IMR-90 (cell line): ENCODE results near the gene TIMM10. TPM values are rescaled to one million over a fixed set of nuclear protein-coding genes. Genes with fewer than 3 reads are reported as not detected.

Experiments used
- ATAC-seq: fragments of 200-7000 bp; cut with Tn5 transposase; 2 replicates; pipeline ENCODE4 v1.9.1; 2020; ENCODE audit warnings: low read depth, mild to moderate bottlenecking, moderate library complexity
- BruUV-seq: library from RNA; stranded (reverse); fragments of 400-500 nt; replicated peaks from 2 replicates; lab custom pipeline; 2021; lab: Mats Ljungman, UMichigan
- CTCF ChIA-PET: fragments of 300-600 bp; formaldehyde crosslinking; extraction: SDS; loops from one replicate; lab custom pipeline; 2021; ENCODE audit warnings: antibody characterized with exemption; lab: Yijun Ruan, JAX
- POLR2A ChIA-PET: fragments of 300-600 bp; sonication (Branson Sonifier 250); formaldehyde crosslinking; loops from one replicate; lab custom pipeline; 2022; ENCODE audit warnings: antibody characterized with exemption; ENCODE audit not compliant: unreplicated experiment; lab: Charles Lee
- DNase-seq: peaks from one replicate; pipeline ENCODE4 v3.0.0; 2013
- H2AFZ ChIP-seq: replicated peaks from 2 replicates; pipeline ENCODE3; 2013; ENCODE audit warnings: low read length, mild to moderate bottlenecking; ENCODE audit not compliant: poor library complexity
- H2AK5ac ChIP-seq: 2 replicates; pipeline ENCODE4 v1.6.1; 2013; ENCODE audit warnings: low read depth, low read length, inconsistent platforms
- H2AK9ac ChIP-seq: replicated peaks from 2 replicates; pipeline ENCODE3; 2013; ENCODE audit warnings: mild to moderate bottlenecking, low read depth, low read length, moderate library complexity; ENCODE audit not compliant: poor library complexity
- H2BK120ac ChIP-seq: 2 replicates; pipeline ENCODE4 v1.6.1; 2013; ENCODE audit warnings: low read depth, low read length, inconsistent platforms
- H2BK15ac ChIP-seq: 3 replicates; pipeline ENCODE4 v1.6.1; 2013; ENCODE audit warnings: low read depth, low read length, inconsistent platforms
- H2BK20ac ChIP-seq: 2 replicates; pipeline ENCODE4 v1.6.1; 2013; ENCODE audit warnings: low read depth, mild to moderate bottlenecking, inconsistent platforms, low read length, moderate library complexity
- H2BK5ac ChIP-seq: 2 replicates; pipeline ENCODE4 v1.6.1; 2013; ENCODE audit warnings: mild to moderate bottlenecking, low read depth, low read length, inconsistent platforms; ENCODE audit not compliant: poor library complexity, severe bottlenecking
- H3K14ac ChIP-seq: replicated peaks from 2 replicates; pipeline ENCODE4 v1.6.1; 2013; ENCODE audit warnings: low read depth, low read length, inconsistent platforms
- H3K18ac ChIP-seq: 2 replicates; pipeline ENCODE4 v1.6.1; 2013; ENCODE audit warnings: low read depth, low read length, control low read depth
- H3K23ac ChIP-seq: 2 replicates; pipeline ENCODE4 v1.6.1; 2013; ENCODE audit warnings: low read depth, low read length, inconsistent platforms
- H3K27ac ChIP-seq: 2 replicates; pipeline ENCODE4 v1.5.1; 2013; ENCODE audit warnings: mild to moderate bottlenecking, control low read depth, low read length; ENCODE audit not compliant: insufficient read depth
- H3K27me3 ChIP-seq: 2 replicates; pipeline ENCODE4 v1.6.1; 2013; ENCODE audit warnings: low read length; ENCODE audit not compliant: control insufficient read depth, insufficient read depth
- H3K36me3 ChIP-seq: 2 replicates; pipeline ENCODE4 v1.6.1; 2013; ENCODE audit warnings: low read length, mixed read lengths; ENCODE audit not compliant: control insufficient read depth, insufficient read depth
- H3K4ac ChIP-seq: 2 replicates; pipeline ENCODE4 v1.6.1; 2013; ENCODE audit warnings: low read depth, low read length, inconsistent platforms
- H3K4me1 ChIP-seq: 2 replicates; pipeline ENCODE4 v1.6.1; 2013; ENCODE audit warnings: low read length, mixed read lengths; ENCODE audit not compliant: control insufficient read depth, insufficient read depth
- H3K4me2 ChIP-seq: 2 replicates; pipeline ENCODE4 v1.6.1; 2013; ENCODE audit warnings: low read depth, mild to moderate bottlenecking, control low read depth, low read length, moderate library complexity
- H3K4me3 ChIP-seq: 2 replicates; pipeline ENCODE4 v1.5.1; 2013; ENCODE audit warnings: low read depth, mild to moderate bottlenecking, control low read depth, low read length, moderate library complexity; ENCODE audit not compliant: insufficient read depth
- H3K56ac ChIP-seq: 2 replicates; pipeline ENCODE4 v1.6.1; 2013; ENCODE audit warnings: low read length, inconsistent platforms; ENCODE audit not compliant: insufficient read depth; ENCODE audit errors: extremely low read depth
- H3K79me1 ChIP-seq, 2 experiments: 2 replicates each; pipeline ENCODE4 v1.6.1; 2013; ENCODE audit warnings: low read length in 2 of 2, inconsistent platforms in 1 of 2, low read depth in 1 of 2
- H3K9ac ChIP-seq: 2 replicates; pipeline ENCODE4 v1.6.1; 2013; ENCODE audit warnings: low read depth, low read length, control low read depth
- H3K9me1 ChIP-seq: 2 replicates; pipeline ENCODE4 v1.6.1; 2013; ENCODE audit warnings: low read length, inconsistent platforms; ENCODE audit not compliant: insufficient read depth
- H3K9me3 ChIP-seq: 2 replicates; pipeline ENCODE4 v1.6.1; 2013; ENCODE audit warnings: low read length; ENCODE audit not compliant: control insufficient read depth, insufficient read depth
- H4K20me1 ChIP-seq: 2 replicates; pipeline ENCODE4 v1.6.1; 2013; ENCODE audit warnings: low read length, inconsistent platforms; ENCODE audit not compliant: insufficient read depth
- H4K5ac ChIP-seq: 2 replicates; pipeline ENCODE4 v1.6.1; 2013; ENCODE audit warnings: mild to moderate bottlenecking, low read depth, low read length, control low read depth
- H4K8ac ChIP-seq, 2 experiments: 2 replicates each; pipeline ENCODE4 v1.6.1; 2013; ENCODE audit warnings: low read depth in 2 of 2, low read length in 2 of 2, control low read depth in 1 of 2, inconsistent platforms in 1 of 2
- H4K91ac ChIP-seq: 2 replicates; pipeline ENCODE4 v1.6.1; 2013; ENCODE audit warnings: low read depth, low read length, inconsistent platforms; ENCODE audit not compliant: insufficient read depth
- BHLHE40 ChIP-seq: fragments of 150-350 bp; IDR thresholded peaks from 2 replicates; pipeline ENCODE4 v1.6.1; 2016; ENCODE audit warnings: mild to moderate bottlenecking, low read depth, low read length
- CHD1 ChIP-seq: IDR thresholded peaks from 2 replicates; pipeline ENCODE4 v1.6.1; 2012; ENCODE audit warnings: low read depth, low read length, improper control_type of control experiment
- FOS ChIP-seq: fragments of 150-350 bp; IDR thresholded peaks from 2 replicates; pipeline ENCODE4 v1.6.1; 2016; ENCODE audit warnings: low read depth, low read length
- MAZ ChIP-seq: IDR thresholded peaks from 2 replicates; pipeline ENCODE4 v1.6.1; 2012; ENCODE audit warnings: low read depth, mild to moderate bottlenecking, low read length, improper control_type of control experiment, moderate library complexity, borderline replicate concordance
- MXI1 ChIP-seq: IDR thresholded peaks from 2 replicates; pipeline ENCODE4 v1.6.1; 2012; ENCODE audit warnings: low read depth, mild to moderate bottlenecking, low read length, moderate library complexity, borderline replicate concordance
- NFE2L2 ChIP-seq: fragments of 150-350 bp; IDR thresholded peaks from 2 replicates; pipeline ENCODE4 v1.6.1; 2016; ENCODE audit warnings: low read depth, mild to moderate bottlenecking, low read length
- POLR2A ChIP-seq: IDR thresholded peaks from 2 replicates; pipeline ENCODE4 v1.6.1; 2012; ENCODE audit warnings: mild to moderate bottlenecking, low read depth, low read length
- RAD21 ChIP-seq: IDR thresholded peaks from 2 replicates; pipeline ENCODE4 v1.6.1; 2012; ENCODE audit warnings: low read length, improper control_type of control experiment
- RCOR1 ChIP-seq: IDR thresholded peaks from 2 replicates; pipeline ENCODE4 v1.6.1; 2012; ENCODE audit warnings: mild to moderate bottlenecking, low read length, improper control_type of control experiment; ENCODE audit not compliant: insufficient replicate concordance
- SMC3 ChIP-seq: fragments of 150-350 bp; IDR thresholded peaks from 2 replicates; pipeline ENCODE4 v1.6.1; 2016; ENCODE audit warnings: low read depth, mild to moderate bottlenecking, antibody characterized with exemption, low read length, moderate library complexity
- USF2 ChIP-seq: fragments of 150-350 bp; IDR thresholded peaks from 2 replicates; pipeline ENCODE4 v1.6.1; 2017; ENCODE audit warnings: mild to moderate bottlenecking, antibody characterized with exemption, low read length, low read depth
- WGBS, 2 experiments: methylation state at CpG; one replicate each; pipeline versions ENCODE4 v1.1.5 to v1.1.7; 2013; ENCODE audit warnings: missing lambda C conversion rate in 2 of 2; ENCODE audit not compliant: insufficient read length in 1 of 2; ENCODE audit errors: extremely low coverage in 2 of 2; 5-methylcytosine and 5-hydroxymethylcytosine counted together
- dilution Hi-C: fragments of 300-500 bp; cut with HindIII; formaldehyde crosslinking; loops from one replicate; pipeline ENCODE4 v1.14.3; 2018; ENCODE audit warnings: low sequenced_read_pairs; ENCODE audit not compliant: unreplicated experiment
- in situ Hi-C: fragments of 300-500 bp; cut with MboI; formaldehyde crosslinking; loops from 3 replicates; pipeline ENCODE4 v1.14.3; 2019; ENCODE audit warnings: low sequenced_read_pairs, inconsistent platforms, mixed read lengths
- intact Hi-C: fragments of 100-400 bp; cut with micrococcal nuclease; formaldehyde crosslinking; loops from 2 replicates; pipeline ENCODE4 v1.10.0; 2022
- polyA plus RNA-seq, 3 experiments: library from polyadenylated mRNA; depleted of rRNA; stranded (reverse); fragments of >200 nt; gene quantifications; 2 replicates each; pipeline ENCODE4 v1.2.3, GENCODE V29; 2012; ENCODE audit warnings: low replicate concordance in 1 of 3
- total RNA-seq: library from RNA; depleted of rRNA; stranded (reverse); fragments of >200 nt; gene quantifications from 2 replicates; pipeline ENCODE4 v1.2.3, GENCODE V29; 2012
- TF ChIP-seq, protein P1 (sequence below): conservative IDR thresholded peaks from 2 replicates; pipeline ENCODE4 v1.5.1; 2012; ENCODE audit warnings: mild to moderate bottlenecking, low read depth, low read length, improper control_type of control experiment

TIMM10 gene
- total and polyA plus RNA-seq, 2 of the 4 experiments (the other 2 are of a cell fraction) = 96.8 to 135 TPM

- Histone ChIP-seq H4K91ac (no peak overlapping the region), H3K4me2 (no peak overlapping the region), H2BK5ac (no peak overlapping the region), H3K79me1 (no peaks in the 10 kb centered on the region), H4K5ac (no peak overlapping the region), H3K14ac (no peak overlapping the region), H2BK120ac (no peak overlapping the region), H3K23ac (no peak overlapping the region), H3K27me3 (peaks cover 49% of the 10 kb centered on the region), H3K27ac (no peak overlapping the region), H2BK20ac (no peak overlapping the region), H2AFZ (no peak overlapping the region), H3K9me3 (no peaks in the 10 kb centered on the region), H4K8ac (no peak overlapping the region), H2AK9ac (no peak overlapping the region), H3K18ac (no peak overlapping the region), H3K4me1 (no peaks in the 10 kb centered on the region), H2AK5ac (no peak overlapping the region), H3K9ac (no peak overlapping the region), H3K36me3 (peaks cover 11% of the 10 kb centered on the region; the same call in 1 of the 2 replicates), H3K56ac (no peak overlapping the region), H4K20me1 (no peaks in the 10 kb centered on the region; the same call in 1 of the 2 replicates), H3K9me1 (no peaks in the 10 kb centered on the region), H3K4ac (no peak overlapping the region), H3K4me3 (no peak overlapping the region), H2BK15ac (no peak overlapping the region)
- ChIA-PET POLR2A (no interaction called here), CTCF (interaction anchor here (1.0 to 1.3 kb wide), 2 partner anchors 20 to 46 kb away, joined by 4 read pairs; partner anchors contain the start of gene RTN4RL2)
- DNase-seq (peak; percentile 25), ATAC-seq (peak; percentile 42; the same call in 1 of the 2 replicates)
- in situ Hi-C loops (loop anchor here (25.0 kb wide), 1 partner anchor 1032 kb away; the partner anchor contains the start of gene OR5B21), intact Hi-C loops (loop anchor here (1.0 kb wide), 1 partner anchor 23 kb away; no protein-coding TSS in a partner anchor), dilution Hi-C loops (no loop called here)
- no peak for TF ChIP-seq CHD1
- TF ChIP-seq BHLHE40 = no peak
- no peak for TF ChIP-seq NFE2L2
- TF ChIP-seq MAZ = no peak
- no peak for TF ChIP-seq MXI1
- peak; percentile 37; the same call in 1 of the 2 replicates for TF ChIP-seq SMC3
- no peak for TF ChIP-seq USF2
- no peak for TF ChIP-seq FOS
- no peak for TF ChIP-seq POLR2A
- no peak for TF ChIP-seq RCOR1
- peak; percentile 36 for TF ChIP-seq RAD21
- TF ChIP-seq, protein P1, sequence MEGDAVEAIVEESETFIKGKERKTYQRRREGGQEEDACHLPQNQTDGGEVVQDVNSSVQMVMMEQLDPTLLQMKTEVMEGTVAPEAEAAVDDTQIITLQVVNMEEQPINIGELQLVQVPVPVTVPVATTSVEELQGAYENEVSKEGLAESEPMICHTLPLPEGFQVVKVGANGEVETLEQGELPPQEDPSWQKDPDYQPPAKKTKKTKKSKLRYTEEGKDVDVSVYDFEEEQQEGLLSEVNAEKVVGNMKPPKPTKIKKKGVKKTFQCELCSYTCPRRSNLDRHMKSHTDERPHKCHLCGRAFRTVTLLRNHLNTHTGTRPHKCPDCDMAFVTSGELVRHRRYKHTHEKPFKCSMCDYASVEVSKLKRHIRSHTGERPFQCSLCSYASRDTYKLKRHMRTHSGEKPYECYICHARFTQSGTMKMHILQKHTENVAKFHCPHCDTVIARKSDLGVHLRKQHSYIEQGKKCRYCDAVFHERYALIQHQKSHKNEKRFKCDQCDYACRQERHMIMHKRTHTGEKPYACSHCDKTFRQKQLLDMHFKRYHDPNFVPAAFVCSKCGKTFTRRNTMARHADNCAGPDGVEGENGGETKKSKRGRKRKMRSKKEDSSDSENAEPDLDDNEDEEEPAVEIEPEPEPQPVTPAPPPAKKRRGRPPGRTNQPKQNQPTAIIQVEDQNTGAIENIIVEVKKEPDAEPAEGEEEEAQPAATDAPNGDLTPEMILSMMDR = peak; percentile 60
- whole genome bisulfite sequencing, 2 experiments = no CpG with 5 or more reads among the region's 9 CpGs
- BruUV-seq = no TSS peak
Observed at GRCh38 chr11:57480409-57481137, 50.0 kb downstream of the TIMM10 start.
